Fibroblast of skin of back (primary cell): Measurements from ENCODE around the gene PLEKHB1.
"Not testable (repeated sequence)": the region's sequence is repeated elsewhere in the genome, so short reads cannot be mapped to it uniquely, and the experiment has no call there.

Source experiments
- DNase-seq: peaks from one replicate; pipeline ENCODE4 v3.0.0-alpha.2; 2013

Gene PLEKHB1

DNA sequence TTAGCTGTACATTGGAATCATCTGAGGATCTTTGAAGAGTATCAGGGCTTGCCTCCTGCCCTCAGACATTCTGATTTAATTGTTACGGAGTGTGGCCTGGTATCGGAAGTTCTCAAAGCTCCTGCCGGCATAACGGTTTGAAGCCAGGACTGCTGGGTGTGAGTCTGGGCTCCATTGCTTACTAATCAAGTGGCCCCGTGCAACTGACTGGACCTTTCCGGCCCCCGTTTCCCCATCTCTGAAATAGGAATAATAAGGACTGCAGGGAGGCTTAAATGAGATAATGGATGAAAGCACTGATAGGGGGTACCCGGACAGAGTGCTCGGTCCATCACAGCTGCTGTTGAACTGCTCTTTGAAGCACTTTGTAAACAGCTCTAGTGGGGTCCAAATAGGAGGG, 1.7 kb downstream of the PLEKHB1 start:
- no peak for DNase-seq

- no peak for DNase-seq
These were observed 2.2 kb downstream of the PLEKHB1 start for GRCh38 chr11:73648571-73649046.

- DNase-seq: no peak
These were observed 2.8 kb downstream of the PLEKHB1 start for GRCh38 chr11:73649206-73649605.

DNA sequence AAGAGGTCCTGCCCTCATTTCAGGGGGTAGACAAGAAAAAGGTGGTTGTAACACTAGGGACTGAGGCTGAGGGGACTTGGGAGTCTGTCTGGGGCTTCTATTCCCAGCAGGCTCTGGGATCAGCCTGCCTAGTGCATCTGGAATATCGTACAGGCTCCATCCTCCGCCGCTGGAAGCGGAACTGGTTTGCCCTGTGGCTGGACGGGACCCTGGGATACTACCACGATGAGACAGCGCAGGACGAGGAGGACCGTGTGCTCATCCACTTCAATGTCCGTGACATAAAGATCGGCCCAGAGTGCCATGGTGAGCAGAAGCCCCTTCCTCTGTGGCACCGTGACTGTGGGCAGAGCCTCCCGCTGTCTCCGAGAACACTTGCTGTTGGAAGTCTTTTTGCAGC, 4.0 kb downstream of the PLEKHB1 start:
- DNase-seq: no peak

GRCh38 chr11:73651252-73651651, 4.9 kb downstream of the PLEKHB1 start:
- DNase-seq: no peak

- DNase-seq: no peak
These were observed 5.3 kb downstream of the PLEKHB1 start for GRCh38 chr11:73651661-73652045.

- no peak for DNase-seq
These were observed 5.8 kb downstream of the PLEKHB1 start for GRCh38 chr11:73652046-73652730.

DNA sequence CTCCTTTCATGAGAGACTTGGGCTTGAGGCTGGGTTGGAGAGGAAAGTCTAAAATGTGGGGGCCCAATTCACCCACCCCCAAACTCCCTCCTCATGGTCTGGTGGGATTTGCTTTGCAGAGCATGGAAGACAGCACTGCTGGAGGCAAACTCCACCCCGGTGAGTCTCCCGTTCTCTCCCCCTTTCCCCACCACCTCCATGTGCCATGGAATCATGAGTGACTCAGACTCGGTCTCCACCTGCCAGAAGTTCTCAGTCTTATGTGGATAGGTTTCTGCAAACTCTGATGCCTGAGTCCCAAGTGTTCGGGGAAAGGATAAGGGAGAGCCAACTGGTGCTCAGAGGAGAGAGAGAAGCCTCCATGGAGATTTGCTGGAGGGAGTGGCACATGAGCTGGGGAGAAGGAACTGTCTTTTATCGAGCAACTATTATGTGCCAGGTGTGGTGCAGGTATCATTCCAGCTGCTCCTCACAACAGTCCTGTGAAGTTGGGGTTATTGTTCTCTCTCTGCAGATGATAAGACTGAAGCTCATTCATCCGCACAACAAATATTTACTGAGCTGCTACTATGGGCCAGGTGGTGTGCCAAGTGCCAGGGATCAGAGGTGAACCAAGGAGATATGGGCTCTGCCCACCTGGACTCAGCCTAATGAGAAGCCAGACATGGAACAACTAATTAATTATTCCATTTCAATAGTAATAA, 6.6 kb downstream of the PLEKHB1 start:
- no peak for DNase-seq

GRCh38 chr11:73653996-73654395, 7.6 kb downstream of the PLEKHB1 start:
- DNase-seq: no peak

DNA sequence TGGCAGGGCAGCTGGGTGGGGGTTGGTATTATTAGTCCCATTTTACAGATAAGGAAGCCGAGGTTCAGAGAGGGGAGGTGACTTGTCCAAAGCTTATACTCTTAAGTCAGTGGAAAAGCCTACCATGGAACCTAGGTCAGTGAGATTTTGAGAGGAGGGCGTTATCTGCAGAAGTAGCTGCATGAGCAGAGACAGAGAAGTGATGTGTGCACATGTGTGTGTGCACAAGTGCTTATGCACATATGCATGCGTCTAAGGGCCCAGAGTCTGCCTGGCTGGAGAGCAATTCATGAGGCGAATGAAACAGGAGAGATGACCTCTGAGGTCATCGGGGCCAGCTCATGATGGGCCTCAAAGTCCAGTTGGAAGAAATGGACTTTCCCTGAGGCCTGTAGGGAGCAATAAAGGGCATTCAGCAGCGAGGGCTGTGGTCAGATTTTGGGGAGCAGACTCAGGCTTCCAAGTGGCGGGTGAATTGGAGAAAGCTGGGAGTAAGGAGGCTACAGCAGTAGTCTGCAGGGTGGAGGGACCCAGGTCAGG, 8.2 kb downstream of the PLEKHB1 start:
- no peak for DNase-seq

- DNase-seq: no peak
These were observed 9.3 kb downstream of the PLEKHB1 start for GRCh38 chr11:73655686-73656085.

GRCh38 chr11:73656985-73657384, 10.6 kb downstream of the PLEKHB1 start:
- no peak for DNase-seq

DNA sequence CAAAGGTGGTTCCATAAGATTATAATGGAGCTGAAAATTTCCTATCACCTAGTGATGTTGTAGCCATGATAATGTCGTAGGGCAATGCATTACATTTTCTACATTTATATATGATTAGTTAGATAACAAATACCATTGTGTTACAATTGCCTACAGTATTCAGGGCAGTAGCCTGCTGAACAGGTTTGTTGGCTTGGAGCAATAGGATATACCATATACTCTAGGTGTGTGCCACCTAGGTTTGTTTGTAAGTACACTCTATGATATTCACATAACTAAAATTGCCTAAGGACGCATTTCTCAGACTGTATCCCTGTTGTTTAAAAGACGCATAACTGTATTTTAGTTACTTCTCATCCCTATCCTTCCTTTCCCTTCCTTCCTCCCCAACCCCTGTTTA, 13.6 kb downstream of the PLEKHB1 start:
- no peak for DNase-seq

DNA sequence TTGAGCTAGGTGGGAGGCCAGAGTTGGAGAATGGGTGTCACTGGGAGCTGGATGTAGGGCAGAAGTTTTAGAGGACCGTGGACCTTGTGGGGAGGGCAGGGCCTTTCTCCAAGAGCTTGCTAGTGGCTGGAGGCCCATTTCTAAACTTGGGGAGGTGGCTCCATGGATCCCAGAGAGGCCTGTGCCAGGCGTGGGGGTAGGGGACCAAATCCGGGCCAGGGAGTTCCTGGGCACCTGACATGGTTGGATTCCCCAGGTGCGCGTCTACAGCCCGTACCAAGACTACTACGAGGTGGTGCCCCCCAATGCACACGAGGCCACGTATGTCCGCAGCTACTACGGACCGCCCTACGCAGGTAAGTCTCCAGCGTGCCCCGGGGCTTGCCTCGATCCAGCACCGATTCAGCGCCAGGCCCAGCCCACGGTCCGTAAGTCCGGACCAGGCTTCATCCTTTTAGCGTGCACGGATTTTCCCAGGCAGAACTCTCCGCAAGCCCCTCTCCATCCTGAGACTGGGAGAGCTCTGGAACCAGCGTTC, 14.2 kb downstream of the PLEKHB1 start:
- DNase-seq: no peak

- DNase-seq: peak; percentile 83
These were observed 14.8 kb downstream of the PLEKHB1 start for GRCh38 chr11:73661035-73661628.

GRCh38 chr11:73662445-73663157, 16.2 kb downstream of the PLEKHB1 start:
- peak; percentile 17 for DNase-seq

- DNase-seq: no peak
These were observed 17.5 kb downstream of the PLEKHB1 start for GRCh38 chr11:73663604-73664495.

DNA sequence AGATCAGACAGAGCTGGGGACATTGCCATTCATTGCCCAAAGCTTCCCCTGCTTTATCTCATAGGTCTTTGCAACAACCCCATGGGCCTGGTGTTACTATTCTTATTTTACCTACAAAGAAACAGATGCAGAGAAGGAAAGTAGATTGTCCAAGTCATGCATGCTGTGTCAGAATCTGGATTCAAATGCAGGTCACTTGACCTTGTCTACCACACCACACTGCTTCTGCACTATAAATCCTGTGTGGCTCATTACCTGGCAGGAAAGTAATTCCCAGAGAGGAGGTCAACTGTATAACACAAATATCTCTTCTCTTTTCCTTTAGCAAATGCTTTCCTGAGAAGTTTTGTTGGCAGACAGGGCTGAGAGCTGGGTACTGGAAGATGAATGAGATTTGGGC, 18.5 kb downstream of the PLEKHB1 start:
- no peak for DNase-seq

DNA sequence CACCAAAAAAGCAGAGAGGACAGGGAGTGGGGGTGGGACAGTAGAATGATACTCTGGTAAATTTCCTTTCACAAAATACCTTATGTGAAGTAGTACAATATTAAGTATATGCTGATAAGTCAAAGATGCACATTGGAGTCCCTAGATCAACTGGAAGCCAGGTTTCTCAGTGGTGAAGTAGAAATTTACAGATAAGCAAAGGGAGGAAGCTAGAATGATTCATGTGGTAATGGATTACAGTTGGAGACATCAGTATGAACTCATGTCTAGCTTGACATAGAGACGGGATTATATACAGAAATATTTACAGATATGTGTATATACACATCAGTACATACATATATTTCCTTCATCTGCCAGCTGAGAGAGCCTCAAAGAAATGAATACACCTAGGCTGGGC, 21.5 kb downstream of the PLEKHB1 start:
- no peak for DNase-seq

GRCh38 chr11:73670808-73671207, 24.4 kb downstream of the PLEKHB1 start:
- DNase-seq: no peak

DNA sequence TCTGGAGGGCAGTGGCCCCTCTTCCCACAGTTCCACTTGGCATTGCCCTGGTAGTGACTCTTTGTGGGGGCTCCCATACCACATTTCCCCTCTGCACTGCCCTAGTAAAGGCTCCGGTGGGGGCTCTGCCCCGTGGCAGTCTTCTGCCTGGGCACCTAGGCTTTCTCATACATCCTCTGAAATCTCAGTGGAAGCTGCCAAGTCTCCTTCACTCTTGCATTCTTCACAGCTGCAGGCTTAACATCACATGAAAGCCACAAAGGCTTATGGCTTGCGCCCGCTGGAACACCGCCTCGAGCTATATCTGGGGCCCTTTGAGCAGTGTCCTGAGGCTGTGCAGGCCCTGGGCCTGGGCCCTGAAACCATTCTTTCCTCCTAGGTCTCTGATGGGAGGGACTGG, 25.3 kb downstream of the PLEKHB1 start:
- no peak for DNase-seq

DNA sequence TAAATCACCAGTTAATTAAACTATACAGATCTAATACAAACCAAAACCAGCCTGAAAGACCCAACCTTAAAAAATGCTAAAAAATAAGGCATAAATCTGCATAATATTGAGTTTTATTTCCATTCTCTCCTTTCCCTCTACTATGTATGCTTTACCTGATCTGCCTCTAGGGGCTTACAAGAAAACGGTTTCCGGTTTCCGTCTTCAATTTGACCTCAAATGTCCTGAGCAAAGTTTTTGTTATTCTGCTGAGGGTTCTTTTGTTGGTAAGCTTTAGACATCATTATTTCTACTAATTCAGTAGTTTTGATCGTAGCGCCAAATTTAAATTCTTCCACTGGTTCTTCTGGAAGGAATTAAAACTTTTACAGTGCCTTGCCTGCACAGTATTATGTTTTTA, 30.2 kb downstream of the PLEKHB1 start:
- not testable (repeated sequence) for DNase-seq
